H1 (cell line): ENCODE measurements around the gene IRAK4. TPM values are rescaled to one million over a fixed set of nuclear protein-coding genes. Genes with fewer than 3 reads are reported as not detected.

Experiments used
- CTCF ChIA-PET: fragments of 300-600 bp; sonication (Branson Sonifier 250); formaldehyde crosslinking; loops from one replicate; lab custom pipeline; 2021; ENCODE audit not compliant: partially characterized antibody; lab: Charles Lee
- POLR2A ChIA-PET: fragments of 300-600 bp; sonication (Branson Sonifier 250); formaldehyde crosslinking; loops from one replicate; lab custom pipeline; 2021; ENCODE audit warnings: inconsistent platforms; ENCODE audit not compliant: partially characterized antibody; lab: Charles Lee
- DNase-seq, 2 experiments: peaks; one replicate each; pipeline versions ENCODE4 v3.0.0 to v3.0.0-alpha.2; 2010 to 2022; ENCODE audit warnings: low spot score in 2 of 2, low read depth in 1 of 2, mixed read lengths in 1 of 2
- FAIRE-seq: peaks from 2 replicates; lab custom pipeline; 2011; peaks lifted over from hg19 to GRCh38; lab: Jason Lieb, UNC
- H2AFZ ChIP-seq: 2 replicates; pipeline ENCODE4 v1.8.1; 2012; ENCODE audit warnings: low read length, inconsistent platforms
- H2AK5ac ChIP-seq: 2 replicates; pipeline ENCODE4 v1.6.1; 2013; ENCODE audit warnings: low read depth, low read length
- H2BK120ac ChIP-seq: replicated peaks from 2 replicates; pipeline ENCODE3; 2013; ENCODE audit warnings: low read depth, low read length, inconsistent platforms
- H2BK12ac ChIP-seq: 2 replicates; pipeline ENCODE4 v1.6.1; 2013; ENCODE audit warnings: low read depth, low read length
- H2BK15ac ChIP-seq: 2 replicates; pipeline ENCODE4 v1.6.1; 2013; ENCODE audit warnings: low read length
- H2BK20ac ChIP-seq: 2 replicates; pipeline ENCODE4 v1.6.1; 2013; ENCODE audit warnings: low read length
- H2BK5ac ChIP-seq: 2 replicates; pipeline ENCODE4 v1.6.1; 2013; ENCODE audit warnings: low read depth, low read length
- H3K14ac ChIP-seq: 2 replicates; pipeline ENCODE4 v1.6.1; 2013; ENCODE audit warnings: inconsistent platforms; ENCODE audit not compliant: insufficient read length
- H3K18ac ChIP-seq: 2 replicates; pipeline ENCODE4 v1.6.1; 2013; ENCODE audit warnings: low read length; ENCODE audit errors: extremely low read depth
- H3K23ac ChIP-seq: 2 replicates; pipeline ENCODE4 v1.6.1; 2013; ENCODE audit warnings: inconsistent platforms; ENCODE audit not compliant: insufficient read length
- H3K23me2 ChIP-seq: 2 replicates; pipeline ENCODE4 v1.6.1; 2013; ENCODE audit warnings: low read depth, low read length
- H3K27ac ChIP-seq: 2 replicates; pipeline ENCODE4 v1.6.1; 2011; ENCODE audit warnings: low read depth, low read length, inconsistent platforms
- H3K27me3 ChIP-seq, 4 experiments: replicated peaks in 1 of 4; 1 replicate in 1 of 4; 2 replicates in 3 of 4; pipeline versions ENCODE4 v1.6.1 to v1.8.1; 2011 to 2013; ENCODE audit warnings: low read length in 3 of 4, mild to moderate bottlenecking in 3 of 4, inconsistent platforms in 2 of 4, mixed read lengths in 2 of 4, moderate library complexity in 1 of 4; ENCODE audit not compliant: control insufficient read depth in 3 of 4, insufficient read depth in 3 of 4; ENCODE audit errors: extremely low read depth in 1 of 4
- H3K36me3 ChIP-seq, 4 experiments: 2 replicates each; pipeline versions ENCODE4 v1.6.1 to v1.8.1; 2011 to 2013; ENCODE audit warnings: mild to moderate bottlenecking in 4 of 4, low read length in 3 of 4, moderate library complexity in 2 of 4, control low read depth in 1 of 4, inconsistent platforms in 1 of 4; ENCODE audit not compliant: insufficient read depth in 4 of 4, control insufficient read depth in 2 of 4
- H3K4ac ChIP-seq: replicated peaks from 2 replicates; pipeline ENCODE3; 2013; ENCODE audit warnings: low read length, low read depth, mixed read lengths, inconsistent platforms; ENCODE audit not compliant: insufficient read length
- H3K4me1 ChIP-seq, 4 experiments: replicated peaks in 1 of 4; 1 replicate in 1 of 4; 2 replicates in 3 of 4; pipeline versions ENCODE4 v1.6.1 to v1.8.1; 2011 to 2013; ENCODE audit warnings: low read length in 3 of 4, inconsistent platforms in 2 of 4, mixed read lengths in 1 of 4; ENCODE audit not compliant: insufficient read depth in 4 of 4, control insufficient read depth in 3 of 4
- H3K4me2 ChIP-seq, 2 experiments: 2 replicates each; pipeline versions ENCODE4 v1.6.1 to v1.8.1; 2011 to 2013; ENCODE audit warnings: low read depth in 2 of 2, low read length in 2 of 2, control low read depth in 1 of 2, inconsistent platforms in 1 of 2, mild to moderate bottlenecking in 1 of 2; ENCODE audit not compliant: insufficient read depth in 1 of 2
- H3K4me3 ChIP-seq, 4 experiments: fragments of 200-600, 300-600 bp in 1 of 4; sonication (generic), shearing (Covaris generic), sonication (Bioruptor Twin) in 1 of 4; 2 replicates each; pipeline versions ENCODE4 v1.5.1 to v1.8.1; 2011 to 2016; ENCODE audit warnings: low read length in 4 of 4, low read depth in 3 of 4, control low read depth in 2 of 4, inconsistent platforms in 2 of 4, mild to moderate bottlenecking in 2 of 4, mixed read lengths in 1 of 4, moderate library complexity in 1 of 4; ENCODE audit not compliant: insufficient read depth in 2 of 4; ENCODE audit errors: extremely low read depth in 1 of 4
- H3K56ac ChIP-seq: replicated peaks from 2 replicates; pipeline ENCODE3; 2013; ENCODE audit warnings: low read depth, mild to moderate bottlenecking, mixed read lengths, low read length, inconsistent platforms; ENCODE audit not compliant: insufficient read length
- H3K79me1 ChIP-seq: 2 replicates; pipeline ENCODE4 v1.6.1; 2013; ENCODE audit warnings: low read depth, low read length, control low read depth
- H3K79me2 ChIP-seq, 2 experiments: 2 replicates each; pipeline versions ENCODE4 v1.6.1 to v1.8.1; 2012 to 2013; ENCODE audit warnings: low read length in 2 of 2, mild to moderate bottlenecking in 2 of 2, inconsistent platforms in 1 of 2; ENCODE audit not compliant: insufficient read depth in 2 of 2, control insufficient read depth in 1 of 2
- H3K9ac ChIP-seq, 4 experiments: replicated peaks in 1 of 4; 1 replicate in 1 of 4; 2 replicates in 3 of 4; pipeline versions ENCODE4 v1.6.1 to v1.8.1; 2011 to 2013; ENCODE audit warnings: low read depth in 3 of 4, low read length in 3 of 4, control low read depth in 2 of 4, mild to moderate bottlenecking in 2 of 4, moderate library complexity in 2 of 4, inconsistent platforms in 1 of 4; ENCODE audit errors: extremely low read depth in 1 of 4
- H3K9me3 ChIP-seq, 2 experiments: 2 replicates each; pipeline versions ENCODE4 v1.6.1 to v1.8.1; 2012 to 2013; ENCODE audit warnings: mild to moderate bottlenecking in 2 of 2, moderate library complexity in 2 of 2, control low read depth in 1 of 2, inconsistent platforms in 1 of 2, low read depth in 1 of 2, low read length in 1 of 2, mixed read lengths in 1 of 2; ENCODE audit not compliant: insufficient read depth in 2 of 2
- H4K20me1 ChIP-seq, 2 experiments: replicated peaks in 1 of 2; 2 replicates each; pipeline versions ENCODE3 to v1.8.1; 2011 to 2013; ENCODE audit warnings: inconsistent platforms in 2 of 2, low read length in 2 of 2, mild to moderate bottlenecking in 1 of 2; ENCODE audit not compliant: insufficient read depth in 2 of 2, control insufficient read depth in 1 of 2
- H4K5ac ChIP-seq: 2 replicates; pipeline ENCODE4 v1.6.1; 2013; ENCODE audit warnings: low read length, low read depth, mixed read lengths, inconsistent platforms; ENCODE audit not compliant: insufficient read length
- H4K8ac ChIP-seq: 2 replicates; pipeline ENCODE4 v1.8.0; 2013; ENCODE audit warnings: mild to moderate bottlenecking, moderate library complexity, low read length, inconsistent platforms; ENCODE audit not compliant: insufficient read depth; ENCODE audit errors: extremely low read depth
- H4K91ac ChIP-seq: replicated peaks from 2 replicates; pipeline ENCODE3; 2013; ENCODE audit warnings: low read length, mixed read lengths, inconsistent platforms; ENCODE audit not compliant: insufficient read length
- CREB1 ChIP-seq: IDR thresholded peaks from 2 replicates; pipeline ENCODE4 v1.6.1; 2012; ENCODE audit warnings: inconsistent platforms
- EGR1 ChIP-seq: IDR thresholded peaks from 2 replicates; pipeline ENCODE4 v1.6.1; 2011; ENCODE audit warnings: low read depth, low read length, borderline replicate concordance
- GTF2F1 ChIP-seq: IDR thresholded peaks from 2 replicates; pipeline ENCODE4 v1.6.1; 2012; ENCODE audit warnings: low read depth, low read length, improper control_type of control experiment, borderline replicate concordance
- HDAC6 ChIP-seq: IDR thresholded peaks from one replicate; pipeline ENCODE4 v1.7.1; 2012; ENCODE audit warnings: low read depth, mild to moderate bottlenecking, inconsistent platforms, low read length, moderate library complexity
- JUN ChIP-seq: IDR thresholded peaks from 2 replicates; pipeline ENCODE4 v1.6.1; 2011; ENCODE audit warnings: low read depth, mild to moderate bottlenecking, improper control_type of control experiment, low read length
- JUND ChIP-seq: IDR thresholded peaks from 2 replicates; pipeline ENCODE4 v1.6.1; 2011; ENCODE audit warnings: mild to moderate bottlenecking, improper control_type of control experiment, low read length
- MAFK ChIP-seq: IDR thresholded peaks from 2 replicates; pipeline ENCODE4 v1.6.1; 2012; ENCODE audit warnings: low read depth, mild to moderate bottlenecking, improper control_type of control experiment, low read length
- NANOG ChIP-seq: IDR thresholded peaks from 2 replicates; pipeline ENCODE4 v1.6.1; 2011; ENCODE audit warnings: low read length, low read depth, mild to moderate bottlenecking, inconsistent platforms; ENCODE audit not compliant: insufficient read depth, poor library complexity, severe bottlenecking
- POU5F1 ChIP-seq: IDR thresholded peaks from 2 replicates; pipeline ENCODE4 v1.6.1; 2011; ENCODE audit warnings: low read depth, mild to moderate bottlenecking, low read length, moderate library complexity
- RBBP5 ChIP-seq: IDR thresholded peaks from 2 replicates; pipeline ENCODE4 v1.7.1; 2012; ENCODE audit warnings: low read depth, mild to moderate bottlenecking, inconsistent platforms, low read length, moderate library complexity, borderline replicate concordance
- RFX5 ChIP-seq: IDR thresholded peaks from 2 replicates; pipeline ENCODE4 v1.6.1; 2011; ENCODE audit warnings: low read depth, low read length, improper control_type of control experiment, borderline replicate concordance
- SP2 ChIP-seq: IDR thresholded peaks from 2 replicates; pipeline ENCODE4 v1.6.1; 2012; ENCODE audit warnings: mild to moderate bottlenecking, low read length, inconsistent platforms
- SP4 ChIP-seq: IDR thresholded peaks from 2 replicates; pipeline ENCODE4 v1.6.1; 2012; ENCODE audit warnings: low read length, inconsistent platforms
- TAF7 ChIP-seq: optimal IDR thresholded peaks from 2 replicates; pipeline ENCODE3; 2011; ENCODE audit warnings: low read depth, mild to moderate bottlenecking, inconsistent platforms, low read length, moderate library complexity, borderline replicate concordance
- WGBS, 2 experiments: shearing (Covaris generic) in 1 of 2; methylation state at CpG; one replicate each; pipeline versions ENCODE4 v1.1.6 to v1.1.7; 2013 to 2015; ENCODE audit warnings: low lambda C conversion rate in 2 of 2, mixed read lengths in 2 of 2, inconsistent platforms in 1 of 2, low coverage in 1 of 2, missing lambda C conversion rate in 1 of 2; ENCODE audit not compliant: insufficient replicate concordance in 2 of 2, insufficient coverage in 1 of 2, insufficient read length in 1 of 2; ENCODE audit errors: extremely low coverage in 1 of 2, missing lambda C conversion rate in 1 of 2; 5-methylcytosine and 5-hydroxymethylcytosine counted together
- polyA plus RNA-seq, 7 experiments: library from polyadenylated mRNA; depleted of rRNA in 3 of 7; stranded (reverse) in 5 of 7; unstranded in 2 of 7; fragments of >200 nt in 5 of 7; fragments of 200-250 nt in 2 of 7; gene quantifications; 1 replicate in 5 of 7; 2 replicates in 1 of 7; 4 replicates in 1 of 7; pipeline versions ENCODE4 v1.2.1 to v1.2.3, GENCODE V29; 2011 to 2013; ENCODE audit warnings: missing spikeins in 2 of 7, mixed read lengths in 2 of 7
- total RNA-seq: library from RNA; stranded (reverse); fragmentation: NEBNext Ultra II Directional; extraction: Animal tissue kit (Norgen Biotek cat#: 25700); gene quantifications from 2 replicates; pipeline ENCODE4 v1.2.1, GENCODE V29; 2021
- TF ChIP-seq, protein P1 (sequence below): IDR thresholded peaks from 2 replicates; pipeline ENCODE4 v1.6.1; 2011; ENCODE audit warnings: low read depth, mild to moderate bottlenecking, low read length; ENCODE audit not compliant: insufficient read depth

Gene IRAK4
- total and polyA plus RNA-seq, 2 of the 8 experiments (the other 6 are each of a cell fraction or from before 2014, with no cell fraction given), result 2.3 to 7.7 TPM

DNA sequence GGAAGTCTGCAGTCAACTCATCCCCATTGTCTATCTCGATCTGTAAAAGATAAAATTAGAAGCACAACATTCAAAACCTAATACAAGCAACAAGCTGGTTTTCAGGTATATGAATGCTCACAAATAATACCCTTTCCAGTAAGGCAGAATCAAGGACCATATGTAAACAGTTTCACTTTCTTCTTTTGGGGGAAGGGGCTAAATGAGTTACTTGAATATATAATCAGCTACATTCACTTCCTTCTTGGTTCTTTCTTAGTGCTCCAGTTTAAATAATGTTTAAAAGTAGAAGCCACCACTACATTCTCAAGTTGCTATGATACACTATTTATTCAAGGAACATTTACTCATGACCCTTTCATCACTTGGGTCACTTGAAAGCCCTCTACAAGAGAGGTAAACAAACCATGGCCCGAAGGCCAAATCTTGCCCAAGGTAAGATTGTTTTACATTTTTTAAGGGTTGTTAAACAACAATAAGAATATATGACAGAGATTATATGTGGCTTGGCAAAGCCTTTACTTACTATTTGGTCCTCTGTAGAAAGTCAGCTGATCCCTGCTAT lies 37.0 kb downstream of the IRAK4 start:
- FAIRE-seq (no peak), DNase-seq (no peak)
- Histone ChIP-seq H3K9ac (no peak overlapping the region), H3K36me3 (peaks cover 7 to 57% (median 30%) of the 10 kb centered on the region in 4 experiments), H3K79me1 (no peaks in the 10 kb centered on the region), H4K5ac (no peak overlapping the region), H3K9me3 (no peaks in the 10 kb centered on the region), H3K4ac (no peak overlapping the region), H3K4me2 (no peak overlapping the region), H3K23me2 (no peaks in the 10 kb centered on the region), H3K27ac (no peak overlapping the region), H2BK20ac (no peak overlapping the region), H2BK5ac (no peak overlapping the region), H2BK15ac (no peak overlapping the region), H2BK120ac (no peak overlapping the region), H3K4me3 (no peak overlapping the region), H2AK5ac (no peak overlapping the region), H3K23ac (no peak overlapping the region), H4K20me1 (no peaks in the 10 kb centered on the region), H3K27me3 (no peaks in the 10 kb centered on the region), H3K79me2 (no peaks in the 10 kb centered on the region), H4K91ac (no peak overlapping the region), H3K18ac (no peak overlapping the region), H2AFZ (no peak overlapping the region), H3K4me1 (no peaks in the 10 kb centered on the region), H4K8ac (no peak overlapping the region), H3K14ac (no peak overlapping the region), H2BK12ac (no peak overlapping the region), H3K56ac (no peak overlapping the region)
- ChIA-PET POLR2A (no interaction called here), CTCF (no interaction called here)
- WGBS, 2 experiments, result 92% methylated on average over 2 of the region's 2 CpGs; no CpG with 5 or more reads in 1 of the 2 experiments
- TF ChIP-seq RBBP5 (no peak), MAFK (no peak), NANOG (no peak), SP2 (no peak), CREB1 (no peak), TAF7 (no peak), GTF2F1 (no peak), HDAC6 (no peak), JUN (no peak), POU5F1 (no peak), RFX5 (no peak), SP4 (no peak), EGR1 (no peak), JUND (no peak)
- TF ChIP-seq, protein P1, sequence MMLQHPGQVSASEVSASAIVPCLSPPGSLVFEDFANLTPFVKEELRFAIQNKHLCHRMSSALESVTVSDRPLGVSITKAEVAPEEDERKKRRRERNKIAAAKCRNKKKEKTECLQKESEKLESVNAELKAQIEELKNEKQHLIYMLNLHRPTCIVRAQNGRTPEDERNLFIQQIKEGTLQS, result no peak
